Right lobe of liver (tissue), 4 donors: ENCODE data around the gene PJA2.

Experiments
- POLR2A ChIP-seq: fragments of 450-650 bp; IDR thresholded peaks from one replicate; pipeline ENCODE4 v1.6.1; 2017; ENCODE audit warnings: antibody characterized with exemption, mild to moderate bottlenecking
- TF ChIP-seq, protein P1 (sequence below), 4 donors: fragments of 200-600 bp in 3 of 4; fragments of 450-650 bp in 1 of 4; IDR thresholded peaks; one replicate each; pipeline versions ENCODE4 v1.5.1 to v1.8.0; 2016 to 2022; ENCODE audit warnings: antibody characterized with exemption in 4 of 4, mild to moderate bottlenecking in 2 of 4
- donor health status: DM: no; HTN: no; CAD: no.
- donor health status: DM: no; HTN: no; CAD: no.
- donor health status: DM: no; HTN: yes; CAD: no.

DNA sequence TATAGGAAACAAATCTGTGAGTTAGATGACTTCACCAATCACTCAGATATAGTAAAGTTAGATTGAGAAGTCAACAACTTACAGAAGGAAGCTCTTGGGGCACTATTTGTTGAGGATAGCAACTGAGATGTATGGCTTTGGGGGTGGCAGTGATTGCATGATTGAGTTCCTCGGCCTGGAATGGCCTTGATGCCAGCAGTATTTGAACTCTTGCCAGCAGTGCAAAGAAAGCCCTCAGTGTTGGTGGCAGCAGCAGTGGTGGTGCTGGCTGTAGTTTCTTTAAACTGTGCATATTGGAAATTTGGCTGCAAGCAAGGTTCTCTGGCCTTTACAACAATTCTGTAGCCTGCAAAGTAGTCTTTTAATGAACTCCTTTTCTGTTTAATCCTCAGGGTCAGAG, 41.4 kb upstream of the PJA2 start:
- TF ChIP-seq, protein P1, sequence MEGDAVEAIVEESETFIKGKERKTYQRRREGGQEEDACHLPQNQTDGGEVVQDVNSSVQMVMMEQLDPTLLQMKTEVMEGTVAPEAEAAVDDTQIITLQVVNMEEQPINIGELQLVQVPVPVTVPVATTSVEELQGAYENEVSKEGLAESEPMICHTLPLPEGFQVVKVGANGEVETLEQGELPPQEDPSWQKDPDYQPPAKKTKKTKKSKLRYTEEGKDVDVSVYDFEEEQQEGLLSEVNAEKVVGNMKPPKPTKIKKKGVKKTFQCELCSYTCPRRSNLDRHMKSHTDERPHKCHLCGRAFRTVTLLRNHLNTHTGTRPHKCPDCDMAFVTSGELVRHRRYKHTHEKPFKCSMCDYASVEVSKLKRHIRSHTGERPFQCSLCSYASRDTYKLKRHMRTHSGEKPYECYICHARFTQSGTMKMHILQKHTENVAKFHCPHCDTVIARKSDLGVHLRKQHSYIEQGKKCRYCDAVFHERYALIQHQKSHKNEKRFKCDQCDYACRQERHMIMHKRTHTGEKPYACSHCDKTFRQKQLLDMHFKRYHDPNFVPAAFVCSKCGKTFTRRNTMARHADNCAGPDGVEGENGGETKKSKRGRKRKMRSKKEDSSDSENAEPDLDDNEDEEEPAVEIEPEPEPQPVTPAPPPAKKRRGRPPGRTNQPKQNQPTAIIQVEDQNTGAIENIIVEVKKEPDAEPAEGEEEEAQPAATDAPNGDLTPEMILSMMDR (IDR thresholded peaks at IDR 0.05) = no peak
- TF ChIP-seq POLR2A = no peak
